ENCODE results near the gene ALDH1A3.

Gene ALDH1A3

GRCh38 chr15:100885116-100885515 lies 5.5 kb downstream of the ALDH1A3 start:
- TF ChIP-seq, protein P1, sequence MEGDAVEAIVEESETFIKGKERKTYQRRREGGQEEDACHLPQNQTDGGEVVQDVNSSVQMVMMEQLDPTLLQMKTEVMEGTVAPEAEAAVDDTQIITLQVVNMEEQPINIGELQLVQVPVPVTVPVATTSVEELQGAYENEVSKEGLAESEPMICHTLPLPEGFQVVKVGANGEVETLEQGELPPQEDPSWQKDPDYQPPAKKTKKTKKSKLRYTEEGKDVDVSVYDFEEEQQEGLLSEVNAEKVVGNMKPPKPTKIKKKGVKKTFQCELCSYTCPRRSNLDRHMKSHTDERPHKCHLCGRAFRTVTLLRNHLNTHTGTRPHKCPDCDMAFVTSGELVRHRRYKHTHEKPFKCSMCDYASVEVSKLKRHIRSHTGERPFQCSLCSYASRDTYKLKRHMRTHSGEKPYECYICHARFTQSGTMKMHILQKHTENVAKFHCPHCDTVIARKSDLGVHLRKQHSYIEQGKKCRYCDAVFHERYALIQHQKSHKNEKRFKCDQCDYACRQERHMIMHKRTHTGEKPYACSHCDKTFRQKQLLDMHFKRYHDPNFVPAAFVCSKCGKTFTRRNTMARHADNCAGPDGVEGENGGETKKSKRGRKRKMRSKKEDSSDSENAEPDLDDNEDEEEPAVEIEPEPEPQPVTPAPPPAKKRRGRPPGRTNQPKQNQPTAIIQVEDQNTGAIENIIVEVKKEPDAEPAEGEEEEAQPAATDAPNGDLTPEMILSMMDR (IDR thresholded peaks at IDR 0.05) = no peak
- Histone ChIP-seq H3K79me2 (no peaks in the 10 kb centered on the region), H3K9ac (no peak overlapping the region), H3K4me2 (ENCODE audit: low read length) (no peak overlapping the region), H3K27me3 (ENCODE audit: control insufficient read depth, insufficient read depth, low read length) (no peaks in the 10 kb centered on the region), H2AFZ (no peak overlapping the region), H3K4me3 (ENCODE audit: low read depth, low read length) (no peak overlapping the region), H3K4me1 (no peaks in the 10 kb centered on the region), H3K36me3 (ENCODE audit: control insufficient read depth, insufficient read depth, low read length) (no peaks in the 10 kb centered on the region), H3K9me3 (ENCODE audit: control insufficient read depth, low read length) (no peaks in the 10 kb centered on the region), H3K27ac (no peak overlapping the region)

DNA sequence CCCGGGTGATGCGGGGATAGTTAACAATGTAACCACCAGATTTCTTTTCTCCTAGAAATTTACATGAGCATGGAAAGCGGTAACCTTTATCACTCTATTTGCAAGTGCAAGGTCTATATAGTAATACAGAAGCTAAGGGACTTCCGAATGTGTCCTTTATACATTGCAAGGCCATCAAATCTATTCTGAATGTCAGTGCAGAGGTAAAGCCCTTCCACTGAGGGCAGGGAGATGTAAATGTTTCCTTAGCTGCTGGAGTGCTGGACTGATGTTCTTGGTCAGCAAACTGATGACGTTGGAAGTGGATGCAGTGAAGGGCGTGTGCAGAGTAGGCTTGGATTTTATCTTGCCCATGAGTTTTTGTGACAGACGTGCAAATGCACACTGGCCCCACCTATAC lies 6.2 kb downstream of the ALDH1A3 start:
- TF ChIP-seq, protein P1 (IDR thresholded peaks at IDR 0.05) = no peak
- no peak overlapping the region for H3K9ac ChIP-seq
- no peaks in the 10 kb centered on the region for H3K79me2 ChIP-seq
- H3K9me3 ChIP-seq (ENCODE audit: control insufficient read depth, low read length) = no peaks in the 10 kb centered on the region
- no peaks in the 10 kb centered on the region for H3K4me1 ChIP-seq
- no peak overlapping the region for H3K4me2 ChIP-seq (ENCODE audit: low read length)
- H3K4me3 ChIP-seq (ENCODE audit: low read depth, low read length) = no peak overlapping the region
- H3K27ac ChIP-seq = no peak overlapping the region
- no peaks in the 10 kb centered on the region for H3K27me3 ChIP-seq (ENCODE audit: control insufficient read depth, insufficient read depth, low read length)
- no peak overlapping the region for H2AFZ ChIP-seq
- H3K36me3 ChIP-seq (ENCODE audit: control insufficient read depth, insufficient read depth, low read length) = no peaks in the 10 kb centered on the region

DNA sequence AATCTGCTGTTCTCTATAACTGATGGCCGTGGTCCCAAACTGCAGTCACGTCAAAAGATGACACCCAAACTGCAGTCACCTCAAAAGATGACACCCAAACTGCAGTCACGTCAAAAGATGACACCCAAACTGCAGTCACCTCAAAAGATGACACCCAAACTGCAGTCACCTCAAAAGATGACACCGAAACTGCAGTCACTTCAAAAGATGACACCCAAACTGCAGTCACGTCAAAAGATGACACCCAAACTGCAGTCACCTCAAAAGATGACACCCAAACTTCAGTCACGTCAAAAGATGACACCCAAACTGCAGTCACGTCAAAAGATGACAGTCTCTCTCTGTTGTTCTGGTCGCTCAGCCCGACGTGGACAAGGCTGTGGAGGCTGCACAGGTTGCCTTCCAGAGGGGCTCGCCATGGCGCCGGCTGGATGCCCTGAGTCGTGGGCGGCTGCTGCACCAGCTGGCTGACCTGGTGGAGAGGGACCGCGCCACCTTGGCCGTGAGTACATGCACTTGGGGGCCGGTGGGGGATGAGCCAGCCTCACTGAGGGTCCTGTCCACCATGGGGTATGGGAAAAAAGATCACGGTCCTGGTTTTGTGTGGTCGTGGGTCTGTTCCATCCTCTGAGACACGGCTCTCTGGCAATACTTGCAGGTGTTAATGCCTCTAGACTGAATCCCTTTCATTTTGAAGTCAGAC lies 7.7 kb downstream of the ALDH1A3 start:
- TF ChIP-seq, protein P1 (IDR thresholded peaks at IDR 0.05) = no peak
- Histone ChIP-seq H3K27ac (no peak overlapping the region), H3K4me2 (ENCODE audit: low read length) (no peak overlapping the region), H3K9ac (no peak overlapping the region), H3K36me3 (ENCODE audit: control insufficient read depth, insufficient read depth, low read length) (no peaks in the 10 kb centered on the region), H3K27me3 (ENCODE audit: control insufficient read depth, insufficient read depth, low read length) (no peaks in the 10 kb centered on the region), H3K79me2 (no peaks in the 10 kb centered on the region), H3K4me3 (ENCODE audit: low read depth, low read length) (no peak overlapping the region), H3K4me1 (no peaks in the 10 kb centered on the region), H3K9me3 (ENCODE audit: control insufficient read depth, low read length) (no peaks in the 10 kb centered on the region), H2AFZ (no peak overlapping the region)

GRCh38 chr15:100889385-100890050 lies 9.9 kb downstream of the ALDH1A3 start:
- H3K4me3 ChIP-seq (ENCODE audit: low read depth, low read length) = no peak overlapping the region

More at GRCh38 chr15:100889385-100890050, 9.9 kb downstream of the ALDH1A3 start:
- TF ChIP-seq, protein P1 (IDR thresholded peaks at IDR 0.05) = no peak
- Histone ChIP-seq H3K36me3 (ENCODE audit: control insufficient read depth, insufficient read depth, low read length) (no peaks in the 10 kb centered on the region), H3K4me2 (ENCODE audit: low read length) (no peak overlapping the region), H3K9ac (no peak overlapping the region), H2AFZ (no peak overlapping the region), H3K27me3 (ENCODE audit: control insufficient read depth, insufficient read depth, low read length) (no peaks in the 10 kb centered on the region), H3K27ac (no peak overlapping the region), H3K4me1 (no peaks in the 10 kb centered on the region), H3K79me2 (no peaks in the 10 kb centered on the region), H3K9me3 (ENCODE audit: control insufficient read depth, low read length) (no peaks in the 10 kb centered on the region)
